IMR-90 (cell line): ENCODE measurements around the gene DIAPH2. TPM values are rescaled to one million over a fixed set of nuclear protein-coding genes. Genes with fewer than 3 reads are reported as not detected.

Experiments
- ATAC-seq: fragments of 200-7000 bp; cut with Tn5 transposase; 2 replicates; pipeline ENCODE4 v1.9.1; 2020; ENCODE audit warnings: low read depth, mild to moderate bottlenecking, moderate library complexity
- BruUV-seq: library from RNA; stranded (reverse); fragments of 400-500 nt; replicated peaks from 2 replicates; lab custom pipeline; 2021; lab: Mats Ljungman, UMichigan
- CTCF ChIA-PET: fragments of 300-600 bp; formaldehyde crosslinking; extraction: SDS; loops from one replicate; lab custom pipeline; 2021; ENCODE audit warnings: antibody characterized with exemption; lab: Yijun Ruan, JAX
- POLR2A ChIA-PET: fragments of 300-600 bp; sonication (Branson Sonifier 250); formaldehyde crosslinking; loops from one replicate; lab custom pipeline; 2022; ENCODE audit warnings: antibody characterized with exemption; ENCODE audit not compliant: unreplicated experiment; lab: Charles Lee
- DNase-seq: peaks from one replicate; pipeline ENCODE4 v3.0.0; 2013
- H2AFZ ChIP-seq: replicated peaks from 2 replicates; pipeline ENCODE3; 2013; ENCODE audit warnings: low read length, mild to moderate bottlenecking; ENCODE audit not compliant: poor library complexity
- H2AK5ac ChIP-seq: 2 replicates; pipeline ENCODE4 v1.6.1; 2013; ENCODE audit warnings: low read depth, low read length, inconsistent platforms
- H2AK9ac ChIP-seq: replicated peaks from 2 replicates; pipeline ENCODE3; 2013; ENCODE audit warnings: mild to moderate bottlenecking, low read depth, low read length, moderate library complexity; ENCODE audit not compliant: poor library complexity
- H2BK120ac ChIP-seq: 2 replicates; pipeline ENCODE4 v1.6.1; 2013; ENCODE audit warnings: low read depth, low read length, inconsistent platforms
- H2BK15ac ChIP-seq: 3 replicates; pipeline ENCODE4 v1.6.1; 2013; ENCODE audit warnings: low read depth, low read length, inconsistent platforms
- H2BK20ac ChIP-seq: 2 replicates; pipeline ENCODE4 v1.6.1; 2013; ENCODE audit warnings: low read depth, mild to moderate bottlenecking, inconsistent platforms, low read length, moderate library complexity
- H2BK5ac ChIP-seq: 2 replicates; pipeline ENCODE4 v1.6.1; 2013; ENCODE audit warnings: mild to moderate bottlenecking, low read depth, low read length, inconsistent platforms; ENCODE audit not compliant: poor library complexity, severe bottlenecking
- H3K14ac ChIP-seq: replicated peaks from 2 replicates; pipeline ENCODE4 v1.6.1; 2013; ENCODE audit warnings: low read depth, low read length, inconsistent platforms
- H3K18ac ChIP-seq: 2 replicates; pipeline ENCODE4 v1.6.1; 2013; ENCODE audit warnings: low read depth, low read length, control low read depth
- H3K23ac ChIP-seq: 2 replicates; pipeline ENCODE4 v1.6.1; 2013; ENCODE audit warnings: low read depth, low read length, inconsistent platforms
- H3K27ac ChIP-seq: 2 replicates; pipeline ENCODE4 v1.5.1; 2013; ENCODE audit warnings: mild to moderate bottlenecking, control low read depth, low read length; ENCODE audit not compliant: insufficient read depth
- H3K27me3 ChIP-seq: 2 replicates; pipeline ENCODE4 v1.6.1; 2013; ENCODE audit warnings: low read length; ENCODE audit not compliant: control insufficient read depth, insufficient read depth
- H3K36me3 ChIP-seq: 2 replicates; pipeline ENCODE4 v1.6.1; 2013; ENCODE audit warnings: low read length, mixed read lengths; ENCODE audit not compliant: control insufficient read depth, insufficient read depth
- H3K4ac ChIP-seq: 2 replicates; pipeline ENCODE4 v1.6.1; 2013; ENCODE audit warnings: low read depth, low read length, inconsistent platforms
- H3K4me1 ChIP-seq: 2 replicates; pipeline ENCODE4 v1.6.1; 2013; ENCODE audit warnings: low read length, mixed read lengths; ENCODE audit not compliant: control insufficient read depth, insufficient read depth
- H3K4me2 ChIP-seq: 2 replicates; pipeline ENCODE4 v1.6.1; 2013; ENCODE audit warnings: low read depth, mild to moderate bottlenecking, control low read depth, low read length, moderate library complexity
- H3K4me3 ChIP-seq: 2 replicates; pipeline ENCODE4 v1.5.1; 2013; ENCODE audit warnings: low read depth, mild to moderate bottlenecking, control low read depth, low read length, moderate library complexity; ENCODE audit not compliant: insufficient read depth
- H3K56ac ChIP-seq: 2 replicates; pipeline ENCODE4 v1.6.1; 2013; ENCODE audit warnings: low read length, inconsistent platforms; ENCODE audit not compliant: insufficient read depth; ENCODE audit errors: extremely low read depth
- H3K79me1 ChIP-seq, 2 experiments: 2 replicates each; pipeline ENCODE4 v1.6.1; 2013; ENCODE audit warnings: low read length in 2 of 2, inconsistent platforms in 1 of 2, low read depth in 1 of 2
- H3K9ac ChIP-seq: 2 replicates; pipeline ENCODE4 v1.6.1; 2013; ENCODE audit warnings: low read depth, low read length, control low read depth
- H3K9me1 ChIP-seq: 2 replicates; pipeline ENCODE4 v1.6.1; 2013; ENCODE audit warnings: low read length, inconsistent platforms; ENCODE audit not compliant: insufficient read depth
- H3K9me3 ChIP-seq: 2 replicates; pipeline ENCODE4 v1.6.1; 2013; ENCODE audit warnings: low read length; ENCODE audit not compliant: control insufficient read depth, insufficient read depth
- H4K20me1 ChIP-seq: 2 replicates; pipeline ENCODE4 v1.6.1; 2013; ENCODE audit warnings: low read length, inconsistent platforms; ENCODE audit not compliant: insufficient read depth
- H4K5ac ChIP-seq: 2 replicates; pipeline ENCODE4 v1.6.1; 2013; ENCODE audit warnings: mild to moderate bottlenecking, low read depth, low read length, control low read depth
- H4K8ac ChIP-seq, 2 experiments: 2 replicates each; pipeline ENCODE4 v1.6.1; 2013; ENCODE audit warnings: low read depth in 2 of 2, low read length in 2 of 2, control low read depth in 1 of 2, inconsistent platforms in 1 of 2
- H4K91ac ChIP-seq: 2 replicates; pipeline ENCODE4 v1.6.1; 2013; ENCODE audit warnings: low read depth, low read length, inconsistent platforms; ENCODE audit not compliant: insufficient read depth
- BHLHE40 ChIP-seq: fragments of 150-350 bp; IDR thresholded peaks from 2 replicates; pipeline ENCODE4 v1.6.1; 2016; ENCODE audit warnings: mild to moderate bottlenecking, low read depth, low read length
- SMC3 ChIP-seq: fragments of 150-350 bp; IDR thresholded peaks from 2 replicates; pipeline ENCODE4 v1.6.1; 2016; ENCODE audit warnings: low read depth, mild to moderate bottlenecking, antibody characterized with exemption, low read length, moderate library complexity
- WGBS, 2 experiments: methylation state at CpG; one replicate each; pipeline versions ENCODE4 v1.1.5 to v1.1.7; 2013; ENCODE audit warnings: missing lambda C conversion rate in 2 of 2; ENCODE audit not compliant: insufficient read length in 1 of 2; ENCODE audit errors: extremely low coverage in 2 of 2; 5-methylcytosine and 5-hydroxymethylcytosine counted together
- dilution Hi-C: fragments of 300-500 bp; cut with HindIII; formaldehyde crosslinking; loops from one replicate; pipeline ENCODE4 v1.14.3; 2018; ENCODE audit warnings: low sequenced_read_pairs; ENCODE audit not compliant: unreplicated experiment
- in situ Hi-C: fragments of 300-500 bp; cut with MboI; formaldehyde crosslinking; loops from 3 replicates; pipeline ENCODE4 v1.14.3; 2019; ENCODE audit warnings: low sequenced_read_pairs, inconsistent platforms, mixed read lengths
- intact Hi-C: fragments of 100-400 bp; cut with micrococcal nuclease; formaldehyde crosslinking; loops from 2 replicates; pipeline ENCODE4 v1.10.0; 2022
- polyA plus RNA-seq, 3 experiments: library from polyadenylated mRNA; depleted of rRNA; stranded (reverse); fragments of >200 nt; gene quantifications; 2 replicates each; pipeline ENCODE4 v1.2.3, GENCODE V29; 2012; ENCODE audit warnings: low replicate concordance in 1 of 3
- total RNA-seq: library from RNA; depleted of rRNA; stranded (reverse); fragments of >200 nt; gene quantifications from 2 replicates; pipeline ENCODE4 v1.2.3, GENCODE V29; 2012

Gene DIAPH2
- total and polyA plus RNA-seq, 2 of the 4 experiments (the other 2 are of a cell fraction) = 3.6 to 19.9 TPM

DNA sequence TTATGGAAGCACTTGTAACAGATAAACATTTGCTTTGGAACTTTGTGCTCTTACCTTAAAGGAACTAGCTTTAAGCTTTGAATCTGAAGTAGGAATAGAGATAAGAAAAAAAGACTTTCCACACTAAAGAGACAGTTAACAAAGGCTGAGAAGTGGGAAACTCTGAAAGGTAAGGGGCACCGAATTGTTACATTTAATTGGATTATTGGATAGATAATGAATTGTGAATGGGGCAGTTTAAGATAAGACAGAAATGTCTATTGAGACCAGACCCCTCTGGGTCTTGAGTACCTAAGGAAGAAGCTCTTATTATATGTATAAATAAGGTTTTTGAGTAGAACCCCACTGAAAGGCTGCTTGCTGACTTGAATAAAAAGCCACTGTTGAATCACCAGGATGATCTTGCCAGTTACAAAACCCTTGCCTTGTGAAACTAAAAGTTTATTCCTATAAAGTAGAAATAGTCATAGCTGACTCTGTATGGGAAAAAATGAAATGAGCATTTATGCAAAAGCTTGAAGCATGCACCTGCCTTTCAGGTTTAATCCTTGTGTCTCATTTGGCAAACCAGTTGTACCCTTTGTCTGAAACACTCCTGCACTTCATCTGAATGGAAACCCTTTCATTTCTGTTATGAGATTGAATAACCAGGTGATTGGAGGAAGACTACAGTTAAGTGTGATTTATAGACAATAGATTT is 622.3 kb downstream of the DIAPH2 start:
- Histone ChIP-seq H2BK120ac (no peak overlapping the region), H3K56ac (no peak overlapping the region), H3K4ac (no peak overlapping the region), H3K4me2 (no peak overlapping the region), H3K27ac (no peak overlapping the region), H3K4me3 (no peak overlapping the region), H2AK5ac (no peak overlapping the region), H3K9me3 (no peaks in the 10 kb centered on the region), H3K9me1 (no peaks in the 10 kb centered on the region), H3K4me1 (no peaks in the 10 kb centered on the region), H2AFZ (no peak overlapping the region), H3K27me3 (no peaks in the 10 kb centered on the region), H3K14ac (no peak overlapping the region), H3K18ac (no peak overlapping the region), H2BK5ac (no peak overlapping the region), H3K36me3 (no peaks in the 10 kb centered on the region), H3K79me1 (no peaks in the 10 kb centered on the region), H4K5ac (no peak overlapping the region), H2BK20ac (no peak overlapping the region), H4K91ac (no peak overlapping the region), H2BK15ac (no peak overlapping the region), H3K23ac (no peak overlapping the region), H4K20me1 (no peaks in the 10 kb centered on the region), H2AK9ac (no peak overlapping the region), H3K9ac (no peak overlapping the region), H4K8ac (no peak overlapping the region)
- no peak for DNase-seq
- CTCF ChIA-PET = no interaction called here
- dilution Hi-C loops (no loop called here), in situ Hi-C loops (no loop called here), intact Hi-C loops (no loop called here)
- no CpG with 5 or more reads among the region's 1 CpG for WGBS, 2 experiments
- BruUV-seq = no TSS peak
- POLR2A ChIA-PET = no interaction called here
- TF ChIP-seq SMC3 (no peak), BHLHE40 (no peak)
- no peak for ATAC-seq
